ENCODE results near the gene TBC1D21.

Gene TBC1D21

GRCh38 chr15:73908822-73909122, 35.4 kb downstream of the TBC1D21 start:
- DNase-seq (ENCODE audit: low spot score), result no peak

GRCh38 chr15:73909651-73910050, 36.3 kb downstream of the TBC1D21 start:
- DNase-seq (ENCODE audit: low spot score), result no peak

- DNase-seq (ENCODE audit: low spot score), result no peak
Measured at GRCh38 chr15:73910522-73911303, 37.3 kb downstream of the TBC1D21 start.

GRCh38 chr15:73912030-73912596, 38.7 kb downstream of the TBC1D21 start:
- no peak for DNase-seq (ENCODE audit: low spot score)

- no peak for DNase-seq (ENCODE audit: low spot score)
Measured at GRCh38 chr15:73914145-73914544, 40.8 kb downstream of the TBC1D21 start.

GRCh38 chr15:73915082-73915481, 41.7 kb downstream of the TBC1D21 start:
- no peak for DNase-seq (ENCODE audit: low spot score)

DNA sequence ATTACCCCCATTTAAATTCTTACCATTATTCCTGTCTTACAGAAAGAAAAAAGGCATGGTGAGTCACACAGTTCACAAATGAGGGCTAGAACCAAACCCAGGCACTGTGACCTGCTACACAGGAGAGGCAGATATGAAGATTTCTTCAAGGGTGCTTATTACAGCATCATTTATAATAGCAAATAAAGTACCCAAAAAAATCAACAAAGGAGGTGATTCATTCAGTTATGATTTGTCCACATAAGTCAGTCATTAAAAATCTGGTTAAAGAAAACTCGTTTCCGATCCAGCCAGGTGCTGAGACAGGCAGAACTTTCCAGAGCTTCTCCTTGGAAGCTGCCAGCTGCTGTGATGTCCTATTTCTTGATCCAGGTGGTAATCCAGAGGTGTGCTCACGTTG, 45.4 kb downstream of the TBC1D21 start:
- DNase-seq (ENCODE audit: low spot score), result no peak

DNA sequence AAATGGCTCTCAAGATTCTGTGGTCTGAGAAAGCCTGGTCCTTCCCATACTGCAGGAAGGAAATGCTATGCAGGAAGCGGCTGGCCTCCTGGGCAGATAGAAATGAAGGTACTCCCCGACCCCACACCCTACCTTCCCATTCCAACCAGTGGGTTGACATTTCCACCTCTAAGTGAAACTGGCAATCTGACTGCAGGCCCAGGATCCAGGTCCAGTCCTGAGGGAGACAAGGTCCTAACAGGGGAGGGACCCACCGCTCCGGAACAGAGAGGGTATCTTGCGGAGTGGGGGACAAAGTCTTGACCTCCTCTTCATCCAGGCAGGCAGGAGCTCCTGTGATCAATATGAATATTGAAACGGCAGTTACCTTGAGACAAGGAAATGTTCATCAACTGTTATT, 46.3 kb downstream of the TBC1D21 start:
- no peak for DNase-seq (ENCODE audit: low spot score)

DNA sequence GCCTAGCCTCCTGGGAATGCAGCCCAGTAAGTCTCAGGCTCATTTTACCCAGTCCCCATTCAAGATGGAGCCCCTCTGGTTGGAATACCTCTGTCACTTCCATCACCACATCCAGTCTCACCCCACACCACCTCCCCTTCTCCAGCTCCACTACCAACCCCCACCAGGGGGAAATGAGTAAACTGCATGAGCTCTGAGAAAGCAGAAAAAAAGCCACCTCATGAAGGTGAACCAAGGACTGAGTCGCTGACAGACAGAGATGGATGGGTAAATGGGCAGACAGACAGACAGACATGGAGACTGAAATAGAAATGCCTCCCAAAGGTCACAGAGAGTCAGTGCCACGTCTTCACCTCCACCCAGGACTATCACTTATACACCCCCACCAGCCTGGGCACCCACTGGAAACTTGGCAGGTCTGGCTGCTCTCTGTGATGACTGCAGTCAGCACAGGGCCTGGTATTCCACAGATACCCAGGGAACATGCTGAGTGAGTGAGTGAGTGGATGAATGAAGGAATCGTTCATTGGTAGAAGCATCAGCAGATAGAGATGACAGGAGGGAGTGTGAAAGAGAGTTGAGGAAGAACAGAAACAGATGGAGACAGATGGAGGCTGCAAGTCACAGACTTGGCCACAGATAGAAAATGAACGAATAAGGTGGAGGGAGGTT, 48.0 kb downstream of the TBC1D21 start:
- DNase-seq (ENCODE audit: low spot score), result no peak

GRCh38 chr15:73922186-73923151, 49.1 kb downstream of the TBC1D21 start:
- no peak for DNase-seq (ENCODE audit: low spot score)

GRCh38 chr15:73923156-73923487, 49.8 kb downstream of the TBC1D21 start:
- DNase-seq (ENCODE audit: low spot score), result no peak

DNA sequence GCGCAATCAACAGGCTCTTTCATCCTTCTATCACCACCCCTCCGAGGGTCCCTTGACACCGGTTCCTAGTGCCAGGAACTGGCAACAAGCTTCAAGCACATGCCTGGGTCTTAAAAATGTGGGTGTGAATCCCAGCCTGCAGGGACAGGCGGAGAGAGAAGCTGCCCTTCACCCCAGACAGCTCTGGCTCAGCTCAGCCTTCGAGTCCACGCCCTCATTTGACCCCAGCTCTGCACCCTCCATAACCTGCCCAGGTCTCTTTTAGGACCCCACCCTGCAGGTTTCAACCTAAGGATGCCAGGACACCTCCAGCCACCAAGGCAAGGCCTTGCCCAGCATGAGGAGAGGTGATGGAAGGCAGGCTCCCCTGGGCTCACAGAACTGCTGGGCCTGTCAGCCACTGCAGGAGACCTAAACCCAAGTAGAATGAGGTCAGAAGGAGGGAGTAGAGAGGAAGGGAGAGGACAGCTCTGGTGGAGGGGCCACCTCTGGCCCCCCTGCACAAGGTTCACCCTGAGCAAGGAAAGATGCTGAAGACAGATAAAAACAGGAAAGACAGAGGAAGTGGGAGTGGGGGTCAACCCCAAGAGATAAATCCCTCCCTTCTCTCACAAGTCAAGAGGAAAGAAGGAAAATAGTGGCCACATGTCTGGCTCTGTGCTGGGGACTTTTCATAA, 50.3 kb downstream of the TBC1D21 start:
- DNase-seq (ENCODE audit: low spot score), result no peak

DNA sequence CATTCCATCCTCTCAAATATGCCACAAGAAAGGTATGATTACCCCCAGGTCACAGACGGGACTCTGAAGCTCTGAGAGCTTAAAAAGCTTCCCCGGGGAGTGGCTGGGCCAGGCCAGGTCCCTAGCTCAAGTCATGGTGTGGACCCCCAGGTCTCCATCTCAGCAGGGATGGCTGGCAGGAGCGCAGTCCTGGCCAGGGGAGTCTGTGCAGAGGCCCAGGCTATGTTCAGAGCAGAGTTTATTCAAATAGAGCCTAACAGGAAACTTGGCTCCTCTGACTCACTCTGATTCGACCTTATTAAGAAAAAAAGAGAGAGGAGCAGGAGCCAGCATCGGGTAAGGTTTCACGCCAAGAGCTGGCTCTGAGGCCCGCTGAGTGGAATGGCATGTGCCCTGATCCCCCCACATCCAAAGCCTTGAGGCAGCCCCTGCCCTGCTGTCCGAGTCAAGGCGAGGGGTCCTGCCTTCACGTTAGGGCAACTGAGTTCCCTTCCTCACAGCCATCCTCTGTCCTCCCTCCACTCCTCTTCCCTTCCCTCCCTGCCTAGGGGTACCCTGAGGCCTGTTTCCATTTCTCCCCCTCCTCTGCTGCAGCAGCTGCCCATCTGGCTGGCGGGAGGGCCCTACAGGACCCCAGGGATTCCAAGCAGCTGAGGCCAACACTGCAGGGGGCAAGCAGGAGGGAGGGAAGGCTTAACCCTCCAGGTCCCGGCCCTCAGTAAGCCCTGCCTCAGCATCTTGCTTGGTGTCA, 51.0 kb downstream of the TBC1D21 start:
- DNase-seq (ENCODE audit: low spot score), result peak; percentile 33

- no peak for DNase-seq (ENCODE audit: low spot score)
Measured at GRCh38 chr15:73925848-73926218, 52.5 kb downstream of the TBC1D21 start.

DNA sequence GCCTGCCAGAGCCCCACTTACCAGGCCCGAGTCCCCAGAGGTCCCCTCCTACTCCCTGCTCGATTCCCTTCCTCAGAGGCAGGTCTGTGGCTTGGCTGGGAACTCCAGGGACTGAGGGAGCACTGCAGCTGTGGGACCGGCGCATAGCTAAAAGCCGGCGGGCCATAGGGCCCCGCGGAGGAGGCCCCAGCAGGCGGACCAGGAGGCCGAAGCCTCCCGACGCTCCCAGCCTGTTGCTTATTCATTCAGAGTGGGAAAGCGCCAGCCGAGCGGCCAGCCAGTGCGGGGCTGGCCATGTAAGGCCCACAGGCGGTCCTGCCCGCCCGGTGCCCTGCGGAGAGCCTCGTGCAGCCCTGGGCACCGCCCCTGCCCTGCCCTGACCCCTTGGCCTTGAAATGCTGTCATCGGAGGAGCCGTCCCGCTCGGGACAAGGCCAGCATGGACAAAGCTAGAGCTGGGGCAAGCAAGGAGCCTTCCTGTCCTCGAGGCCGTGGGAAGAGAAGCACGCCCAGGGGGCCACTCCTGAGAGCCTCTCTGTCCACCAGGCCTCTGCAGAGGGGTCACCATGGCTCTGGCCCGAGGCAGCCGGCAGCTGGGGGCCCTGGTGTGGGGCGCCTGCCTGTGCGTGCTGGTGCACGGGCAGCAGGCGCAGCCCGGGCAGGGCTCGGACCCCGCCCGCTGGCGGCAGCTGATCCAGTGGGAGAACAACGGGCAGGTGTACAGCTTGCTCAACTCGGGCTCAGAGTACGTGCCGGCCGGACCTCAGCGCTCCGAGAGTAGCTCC, 53.0 kb downstream of the TBC1D21 start, which contains the start of gene LOXL1:
TSS of gene LOXL1 (plus strand) at position 244 of the 784 bp plus-strand sequence. CDS start at position 566, 322 bp downstream.
- DNase-seq (ENCODE audit: low spot score), result no peak

DNA sequence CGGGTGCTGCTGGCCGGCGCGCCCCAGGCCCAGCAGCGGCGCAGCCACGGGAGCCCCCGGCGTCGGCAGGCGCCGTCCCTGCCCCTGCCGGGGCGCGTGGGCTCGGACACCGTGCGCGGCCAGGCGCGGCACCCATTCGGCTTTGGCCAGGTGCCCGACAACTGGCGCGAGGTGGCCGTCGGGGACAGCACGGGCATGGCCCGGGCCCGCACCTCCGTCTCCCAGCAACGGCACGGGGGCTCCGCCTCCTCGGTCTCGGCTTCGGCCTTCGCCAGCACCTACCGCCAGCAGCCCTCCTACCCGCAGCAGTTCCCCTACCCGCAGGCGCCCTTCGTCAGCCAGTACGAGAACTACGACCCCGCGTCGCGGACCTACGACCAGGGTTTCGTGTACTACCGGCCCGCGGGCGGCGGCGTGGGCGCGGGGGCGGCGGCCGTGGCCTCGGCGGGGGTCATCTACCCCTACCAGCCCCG, 53.7 kb downstream of the TBC1D21 start:
- no peak for DNase-seq (ENCODE audit: low spot score)

DNA sequence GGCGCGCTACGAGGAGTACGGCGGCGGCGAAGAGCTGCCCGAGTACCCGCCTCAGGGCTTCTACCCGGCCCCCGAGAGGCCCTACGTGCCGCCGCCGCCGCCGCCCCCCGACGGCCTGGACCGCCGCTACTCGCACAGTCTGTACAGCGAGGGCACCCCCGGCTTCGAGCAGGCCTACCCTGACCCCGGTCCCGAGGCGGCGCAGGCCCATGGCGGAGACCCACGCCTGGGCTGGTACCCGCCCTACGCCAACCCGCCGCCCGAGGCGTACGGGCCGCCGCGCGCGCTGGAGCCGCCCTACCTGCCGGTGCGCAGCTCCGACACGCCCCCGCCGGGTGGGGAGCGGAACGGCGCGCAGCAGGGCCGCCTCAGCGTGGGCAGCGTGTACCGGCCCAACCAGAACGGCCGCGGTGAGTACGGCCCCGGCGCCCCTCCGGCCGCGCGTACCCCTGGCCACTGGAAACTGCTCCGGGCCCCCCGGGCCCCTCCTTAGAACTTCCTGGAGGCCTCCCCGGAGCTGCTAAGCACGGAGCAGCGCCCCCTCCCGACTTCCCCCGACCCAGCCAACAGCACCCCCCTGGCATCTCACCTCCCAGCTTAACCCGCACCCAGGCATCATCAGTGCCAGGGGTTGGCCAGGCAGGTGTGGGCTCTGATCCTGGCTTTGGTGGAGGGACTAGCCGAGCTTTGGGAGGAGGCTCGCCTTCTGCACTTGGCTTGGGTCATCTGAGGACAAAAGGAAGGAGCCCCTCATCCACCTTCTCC, 54.3 kb downstream of the TBC1D21 start:
- DNase-seq (ENCODE audit: low spot score), result peak; percentile 53

GRCh38 chr15:73928241-73928579, 54.8 kb downstream of the TBC1D21 start:
- DNase-seq (ENCODE audit: low spot score), result no peak

DNA sequence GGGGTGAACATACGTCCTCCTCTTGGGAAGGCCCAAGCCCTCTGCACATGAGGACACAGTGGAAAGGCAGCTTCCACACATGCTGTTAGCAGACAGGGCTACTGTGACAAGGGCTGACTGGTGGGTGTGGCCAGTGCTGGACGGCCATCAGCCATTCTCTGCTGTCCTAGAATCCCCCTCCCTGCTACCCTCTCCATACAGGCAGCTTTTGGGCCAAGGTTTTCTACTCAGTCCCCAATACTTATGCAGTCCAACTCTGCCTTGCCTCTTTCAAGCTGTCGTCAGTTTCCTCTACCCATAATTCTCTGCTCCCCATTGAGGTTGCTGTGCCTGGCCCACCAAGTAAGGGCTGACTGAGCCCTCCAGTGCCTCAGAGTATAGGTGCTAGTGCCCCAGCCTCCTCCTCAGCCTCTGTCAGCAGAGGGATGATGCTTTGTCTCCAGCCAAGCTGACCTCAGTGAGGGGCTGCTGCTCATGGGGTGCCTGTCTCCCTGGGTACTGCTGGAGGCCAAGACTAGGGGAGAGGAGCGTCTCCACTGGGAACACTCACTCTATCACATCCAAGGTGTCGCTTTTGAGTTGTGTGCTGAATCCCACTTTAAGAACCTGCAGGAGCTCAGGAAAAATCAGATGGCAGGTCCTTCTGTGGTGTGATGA, 55.7 kb downstream of the TBC1D21 start:
- no peak for DNase-seq (ENCODE audit: low spot score)

Data from putamen (tissue), 1 donor.